DND-41 (cell line): Measurements from ENCODE around the gene GGCT.

Source experiments
- ATAC-seq: fragments of 200-7000 bp; cut with Tn5 transposase; 3 replicates; pipeline ENCODE4 v1.9.1; 2021; ENCODE audit warnings: low read depth; ENCODE audit not compliant: insufficient read depth
- DNase-seq: peaks from one replicate; pipeline ENCODE4 v3.0.0-alpha.2; 2020
- H2AFZ ChIP-seq: 2 replicates; pipeline ENCODE4 v1.6.0; 2012; ENCODE audit warnings: low read depth, low read length
- H3K27ac ChIP-seq: 2 replicates; pipeline ENCODE4 v1.5.1; 2012; ENCODE audit warnings: low read length, inconsistent platforms
- H3K27me3 ChIP-seq: fragments of 200-600 bp; sonication (generic); 2 replicates; pipeline ENCODE4 v1.6.0; 2012; ENCODE audit warnings: low read length, mild to moderate bottlenecking, inconsistent platforms; ENCODE audit not compliant: insufficient read depth, poor library complexity
- H3K36me3 ChIP-seq: 2 replicates; pipeline ENCODE4 v1.5.1; 2012; ENCODE audit warnings: low read length, inconsistent platforms; ENCODE audit not compliant: insufficient read depth
- H3K4me1 ChIP-seq: 2 replicates; pipeline ENCODE4 v1.5.1; 2012; ENCODE audit warnings: mild to moderate bottlenecking, low read length; ENCODE audit not compliant: insufficient read depth
- H3K4me2 ChIP-seq: 2 replicates; pipeline ENCODE4 v1.6.0; 2012; ENCODE audit warnings: mild to moderate bottlenecking, moderate library complexity, low read length, inconsistent platforms; ENCODE audit not compliant: insufficient read depth
- H3K4me3 ChIP-seq, 2 experiments: fragments of 200-600 bp in 1 of 2; shearing (Covaris generic) in 1 of 2; 2 replicates each; pipeline ENCODE4 v1.5.1; 2012 to 2016; ENCODE audit warnings: inconsistent platforms in 2 of 2, low read length in 2 of 2, mild to moderate bottlenecking in 2 of 2, low read depth in 1 of 2, moderate library complexity in 1 of 2
- H3K79me2 ChIP-seq: 2 replicates; pipeline ENCODE4 v1.6.0; 2012; ENCODE audit warnings: low read length, inconsistent platforms; ENCODE audit not compliant: insufficient read depth
- H3K9ac ChIP-seq: 2 replicates; pipeline ENCODE4 v1.6.0; 2012; ENCODE audit warnings: low read depth, mild to moderate bottlenecking, inconsistent platforms, low read length, moderate library complexity
- H3K9me3 ChIP-seq: 2 replicates; pipeline ENCODE4 v1.5.1; 2012; ENCODE audit warnings: low read length, moderate library complexity, mild to moderate bottlenecking, inconsistent platforms; ENCODE audit not compliant: insufficient read depth, severe bottlenecking
- H4K20me1 ChIP-seq: 2 replicates; pipeline ENCODE4 v1.6.0; 2012; ENCODE audit warnings: low read length; ENCODE audit not compliant: insufficient read depth
- EZH2 ChIP-seq: IDR thresholded peaks from 3 replicates; pipeline ENCODE4 v1.6.1; 2012; ENCODE audit warnings: borderline replicate concordance, low read depth, mild to moderate bottlenecking, moderate library complexity, low read length, inconsistent platforms; ENCODE audit not compliant: severe bottlenecking
- TF ChIP-seq, protein P1 (sequence below): IDR thresholded peaks from 2 replicates; pipeline ENCODE4 v1.5.1; 2012; ENCODE audit warnings: borderline replicate concordance, low read length, moderate library complexity, mild to moderate bottlenecking; ENCODE audit not compliant: poor library complexity, severe bottlenecking; ENCODE audit errors: extremely low read depth

Gene GGCT

GRCh38 chr7:30505174-30505697, 607 bp upstream of the GGCT start:
- peaks cover 41% of the 10 kb centered on the region for H3K4me1 ChIP-seq
- no peak for DNase-seq
- H3K27me3 ChIP-seq = no peaks in the 10 kb centered on the region
- H3K4me2 ChIP-seq = peak overlapping the region; percentile 70
- peaks cover 8% of the 10 kb centered on the region for H3K36me3 ChIP-seq
- H3K9me3 ChIP-seq = peaks cover 2% of the 10 kb centered on the region
- H2AFZ ChIP-seq = peak overlapping the region; percentile 85
- peaks cover 42% of the 10 kb centered on the region for H3K79me2 ChIP-seq
- peak overlapping the region; percentile 92 for H3K9ac ChIP-seq
- peak overlapping the region; percentile 32 to 93 for H3K4me3 ChIP-seq
- ATAC-seq = peak; percentile 21
- H4K20me1 ChIP-seq = peaks cover 9% of the 10 kb centered on the region; the same call in 1 of the 2 replicates
- no peak for TF ChIP-seq EZH2
- TF ChIP-seq, protein P1, sequence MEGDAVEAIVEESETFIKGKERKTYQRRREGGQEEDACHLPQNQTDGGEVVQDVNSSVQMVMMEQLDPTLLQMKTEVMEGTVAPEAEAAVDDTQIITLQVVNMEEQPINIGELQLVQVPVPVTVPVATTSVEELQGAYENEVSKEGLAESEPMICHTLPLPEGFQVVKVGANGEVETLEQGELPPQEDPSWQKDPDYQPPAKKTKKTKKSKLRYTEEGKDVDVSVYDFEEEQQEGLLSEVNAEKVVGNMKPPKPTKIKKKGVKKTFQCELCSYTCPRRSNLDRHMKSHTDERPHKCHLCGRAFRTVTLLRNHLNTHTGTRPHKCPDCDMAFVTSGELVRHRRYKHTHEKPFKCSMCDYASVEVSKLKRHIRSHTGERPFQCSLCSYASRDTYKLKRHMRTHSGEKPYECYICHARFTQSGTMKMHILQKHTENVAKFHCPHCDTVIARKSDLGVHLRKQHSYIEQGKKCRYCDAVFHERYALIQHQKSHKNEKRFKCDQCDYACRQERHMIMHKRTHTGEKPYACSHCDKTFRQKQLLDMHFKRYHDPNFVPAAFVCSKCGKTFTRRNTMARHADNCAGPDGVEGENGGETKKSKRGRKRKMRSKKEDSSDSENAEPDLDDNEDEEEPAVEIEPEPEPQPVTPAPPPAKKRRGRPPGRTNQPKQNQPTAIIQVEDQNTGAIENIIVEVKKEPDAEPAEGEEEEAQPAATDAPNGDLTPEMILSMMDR = no peak
- H3K27ac ChIP-seq = peak overlapping the region; percentile 79

DNA sequence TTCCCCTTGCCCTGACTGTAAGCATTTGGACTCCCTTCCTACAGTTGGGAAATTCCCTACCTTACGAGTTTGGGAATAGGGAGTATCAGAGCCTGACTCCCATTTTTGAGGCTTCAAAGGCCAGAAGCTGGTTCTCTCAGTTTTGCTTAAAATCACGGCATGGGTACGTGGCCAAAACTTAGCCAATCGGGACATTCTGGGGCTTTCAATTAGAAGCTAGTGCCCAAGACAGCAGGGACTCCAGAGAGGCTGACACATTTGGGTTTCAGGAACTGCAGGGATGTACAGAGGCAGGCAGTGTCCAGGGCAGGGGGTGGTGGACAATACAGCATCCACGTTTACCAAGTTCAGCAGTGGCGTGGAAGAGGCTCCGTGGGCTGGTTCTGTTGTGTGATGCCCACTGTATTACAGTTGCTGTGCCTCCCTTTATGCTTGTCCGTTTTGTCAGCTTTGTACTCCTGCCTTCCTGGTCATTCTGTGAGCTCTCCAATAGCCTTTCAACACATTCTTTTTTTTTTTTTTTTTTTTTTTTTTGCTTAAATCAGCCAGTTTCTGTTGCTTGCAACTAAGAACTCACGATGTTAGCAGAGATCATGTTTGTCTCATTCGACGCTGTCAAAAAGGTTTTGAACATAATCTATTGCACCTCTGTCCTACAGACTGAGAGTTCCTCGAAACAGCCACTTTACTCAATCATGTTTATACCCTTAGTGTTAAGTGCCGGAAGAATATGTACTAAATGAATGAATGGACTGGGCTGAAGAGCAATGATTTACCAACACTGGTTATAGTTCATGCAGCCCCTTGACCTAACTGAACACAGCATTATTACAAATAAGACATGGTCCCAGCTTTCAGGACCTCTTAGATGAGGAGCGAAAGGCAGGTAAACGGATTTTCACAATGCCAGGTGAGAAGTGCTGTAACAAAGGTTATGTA, 1.1 kb downstream of the GGCT start:
- DNase-seq = no peak
- peak overlapping the region; percentile 93 for H3K27ac ChIP-seq

GRCh38 chr7:30502470-30503251, 2.0 kb downstream of the GGCT start:
- H3K79me2 ChIP-seq = peaks cover 58% of the 10 kb centered on the region
- peak overlapping the region in 1 of 2 experiments; percentile 93; a peak in 2 of 4 replicates for H3K4me3 ChIP-seq
- peaks cover 41% of the 10 kb centered on the region for H3K4me1 ChIP-seq
- no peak for DNase-seq
- no peak for ATAC-seq
- peaks cover 22% of the 10 kb centered on the region for H3K36me3 ChIP-seq
- no peaks in the 10 kb centered on the region for H3K27me3 ChIP-seq
- no peak overlapping the region for H2AFZ ChIP-seq
- peaks cover 9% of the 10 kb centered on the region; the same call in 1 of the 2 replicates for H4K20me1 ChIP-seq
- no peak for TF ChIP-seq EZH2
- TF ChIP-seq, protein P1 = no peak
- H3K9ac ChIP-seq = peak overlapping the region; percentile 92
- peak overlapping the region; percentile 70 for H3K4me2 ChIP-seq
- H3K9me3 ChIP-seq = peaks cover under 1% of the 10 kb centered on the region
- peak overlapping the region; percentile 10; the same call in 1 of the 2 replicates for H3K27ac ChIP-seq

More for the DNA sequence above, 1.1 kb downstream of the GGCT start:
- peaks cover 41% of the 10 kb centered on the region for H3K4me1 ChIP-seq
- H3K9ac ChIP-seq = peak overlapping the region; percentile 92
- TF ChIP-seq, protein P1 = no peak
- TF ChIP-seq EZH2 = no peak
- H3K36me3 ChIP-seq = peaks cover 22% of the 10 kb centered on the region
- peaks cover 2% of the 10 kb centered on the region for H3K9me3 ChIP-seq
- peak overlapping the region; percentile 95 for H2AFZ ChIP-seq
- ATAC-seq = no peak
- H3K4me2 ChIP-seq = peak overlapping the region; percentile 70
- peak overlapping the region; percentile 76 to 93 for H3K4me3 ChIP-seq
- no peaks in the 10 kb centered on the region for H3K27me3 ChIP-seq
- H3K79me2 ChIP-seq = peaks cover 56% of the 10 kb centered on the region
- peaks cover 9% of the 10 kb centered on the region; the same call in 1 of the 2 replicates for H4K20me1 ChIP-seq
